ENCODE measurements around the gene PPFIA4. TPM values are rescaled to one million over a fixed set of nuclear protein-coding genes. Genes with fewer than 3 reads are reported as not detected.

Gene PPFIA4
- total RNA-seq, 1 donor from 2014 or later: 9.1 TPM

DNA sequence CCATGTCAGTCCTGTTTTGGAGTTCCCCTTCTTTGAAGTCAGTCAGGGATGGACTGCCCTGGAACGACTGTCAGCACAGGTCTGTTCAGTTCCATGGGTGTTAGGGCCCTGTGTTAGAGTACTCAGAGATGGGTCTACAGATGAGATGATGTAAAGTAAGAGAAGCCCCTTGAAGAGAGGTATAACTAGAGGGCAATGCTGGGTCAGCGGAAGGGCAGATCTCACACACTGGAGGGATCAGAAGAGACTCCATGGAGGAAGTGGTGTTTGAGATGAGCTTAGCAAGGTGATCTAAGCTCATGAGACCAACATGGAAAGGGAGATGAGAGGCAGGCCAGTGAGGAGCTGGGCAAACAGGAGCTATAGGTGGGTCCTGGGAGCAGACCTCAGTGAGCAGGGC, 7.6 kb downstream of the PPFIA4 start:
- H3K4me3 Mint-ChIP-seq (ENCODE audit: unreplicated experiment): no peak overlapping the region
- no peak overlapping the region for H3K9ac ChIP-seq (ENCODE audit: low read length)
- no peak overlapping the region for H3K27ac Mint-ChIP-seq (ENCODE audit: unreplicated experiment)
- TF ChIP-seq, protein P1, sequence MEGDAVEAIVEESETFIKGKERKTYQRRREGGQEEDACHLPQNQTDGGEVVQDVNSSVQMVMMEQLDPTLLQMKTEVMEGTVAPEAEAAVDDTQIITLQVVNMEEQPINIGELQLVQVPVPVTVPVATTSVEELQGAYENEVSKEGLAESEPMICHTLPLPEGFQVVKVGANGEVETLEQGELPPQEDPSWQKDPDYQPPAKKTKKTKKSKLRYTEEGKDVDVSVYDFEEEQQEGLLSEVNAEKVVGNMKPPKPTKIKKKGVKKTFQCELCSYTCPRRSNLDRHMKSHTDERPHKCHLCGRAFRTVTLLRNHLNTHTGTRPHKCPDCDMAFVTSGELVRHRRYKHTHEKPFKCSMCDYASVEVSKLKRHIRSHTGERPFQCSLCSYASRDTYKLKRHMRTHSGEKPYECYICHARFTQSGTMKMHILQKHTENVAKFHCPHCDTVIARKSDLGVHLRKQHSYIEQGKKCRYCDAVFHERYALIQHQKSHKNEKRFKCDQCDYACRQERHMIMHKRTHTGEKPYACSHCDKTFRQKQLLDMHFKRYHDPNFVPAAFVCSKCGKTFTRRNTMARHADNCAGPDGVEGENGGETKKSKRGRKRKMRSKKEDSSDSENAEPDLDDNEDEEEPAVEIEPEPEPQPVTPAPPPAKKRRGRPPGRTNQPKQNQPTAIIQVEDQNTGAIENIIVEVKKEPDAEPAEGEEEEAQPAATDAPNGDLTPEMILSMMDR (IDR thresholded peaks at IDR 0.05; ENCODE audit: insufficient read depth, low read depth, low read length): no peak
- TF ChIP-seq EZH2 (IDR thresholded peaks at IDR 0.05; ENCODE audit: insufficient read depth, low read length): no peak
- FAIRE-seq: no peak
- no peaks in the 10 kb centered on the region for H3K36me3 ChIP-seq (ENCODE audit: insufficient read depth, low read length)
- peaks cover 13% of the 10 kb centered on the region for H3K4me1 ChIP-seq (ENCODE audit: insufficient read depth, low read length)
- no peak overlapping the region for H3K4me3 ChIP-seq (ENCODE audit: insufficient read depth, low read depth, low read length)
- no peaks in the 10 kb centered on the region for H3K79me2 ChIP-seq (ENCODE audit: insufficient read depth, low read length)
- H3K27ac ChIP-seq (ENCODE audit: low read depth, low read length): no peak overlapping the region
- peaks cover 24% of the 10 kb centered on the region for H3K4me1 Mint-ChIP-seq (ENCODE audit: low read depth, unreplicated experiment)
- DNase-seq (ENCODE audit: low read depth): no peak
- H3K27me3 Mint-ChIP-seq (ENCODE audit: low read depth, unreplicated experiment): peaks cover 25% of the 10 kb centered on the region
- H3K36me3 Mint-ChIP-seq (ENCODE audit: low read depth, unreplicated experiment): peaks cover 9% of the 10 kb centered on the region
- H3K4me2 ChIP-seq (ENCODE audit: low read length): no peak overlapping the region
- H3K9me3 Mint-ChIP-seq (ENCODE audit: unreplicated experiment): no peaks in the 10 kb centered on the region
- no peak overlapping the region for H2AFZ ChIP-seq (ENCODE audit: low read depth, low read length)
- H4K20me1 ChIP-seq (ENCODE audit: insufficient read depth, low read length): no peaks in the 10 kb centered on the region
- H3K27me3 ChIP-seq (ENCODE audit: insufficient read depth, low read length): no peaks in the 10 kb centered on the region
- H3K9me3 ChIP-seq (ENCODE audit: insufficient read depth, low read depth, low read length): no peaks in the 10 kb centered on the region

DNA sequence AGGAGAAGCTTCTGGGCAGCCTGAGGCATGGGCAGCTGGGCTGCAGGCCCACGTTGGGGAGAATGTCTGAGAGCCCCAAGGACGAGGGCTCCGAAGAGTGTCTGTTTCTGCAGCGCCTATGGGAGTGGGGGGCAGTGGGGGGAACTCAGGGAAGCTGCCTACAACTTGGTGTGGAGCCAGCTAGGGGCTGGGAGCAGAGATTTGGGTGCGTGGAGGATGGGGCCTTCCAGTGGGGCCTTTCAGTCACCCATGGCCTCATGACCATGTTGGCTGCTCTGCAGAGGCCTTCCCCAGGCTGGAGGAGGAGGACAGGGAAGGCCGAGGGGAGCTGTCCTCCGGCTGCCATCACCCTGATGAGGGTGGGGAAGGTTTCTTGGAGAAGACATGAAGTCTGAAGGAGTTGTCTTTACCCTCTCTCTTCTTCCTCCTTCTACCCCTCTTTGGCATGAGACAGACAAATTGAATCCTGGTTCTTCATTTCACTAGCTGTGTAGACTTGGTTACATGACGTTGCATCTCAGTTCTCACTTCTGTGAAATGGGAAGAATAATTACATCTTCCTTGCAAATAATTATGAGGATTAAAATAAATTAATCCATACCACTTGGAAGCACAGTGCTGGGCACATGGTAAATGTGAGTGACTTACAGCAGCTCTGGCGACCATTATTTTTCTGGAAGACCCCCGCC, 8.3 kb downstream of the PPFIA4 start:
- peaks cover 10% of the 10 kb centered on the region for H3K36me3 Mint-ChIP-seq (ENCODE audit: low read depth, unreplicated experiment)
- TF ChIP-seq, protein P1 (IDR thresholded peaks at IDR 0.05; ENCODE audit: insufficient read depth, low read depth, low read length): no peak
- TF ChIP-seq EZH2 (IDR thresholded peaks at IDR 0.05; ENCODE audit: insufficient read depth, low read length): no peak
- DNase-seq (ENCODE audit: low read depth) (no peak), FAIRE-seq (no peak)
- H3K4me2 ChIP-seq (ENCODE audit: low read length): no peak overlapping the region
- H3K4me1 Mint-ChIP-seq (ENCODE audit: low read depth, unreplicated experiment): peaks cover 29% of the 10 kb centered on the region
- no peak overlapping the region for H3K4me3 Mint-ChIP-seq (ENCODE audit: unreplicated experiment)
- H3K36me3 ChIP-seq (ENCODE audit: insufficient read depth, low read length): no peaks in the 10 kb centered on the region
- no peak overlapping the region for H3K27ac Mint-ChIP-seq (ENCODE audit: unreplicated experiment)
- no peak overlapping the region for H3K4me3 ChIP-seq (ENCODE audit: insufficient read depth, low read depth, low read length)
- H3K27me3 ChIP-seq (ENCODE audit: insufficient read depth, low read length): no peaks in the 10 kb centered on the region
- H3K9me3 ChIP-seq (ENCODE audit: insufficient read depth, low read depth, low read length): no peaks in the 10 kb centered on the region
- H3K27ac ChIP-seq (ENCODE audit: low read depth, low read length): no peak overlapping the region
- H3K4me1 ChIP-seq (ENCODE audit: insufficient read depth, low read length): peaks cover 13% of the 10 kb centered on the region
- H3K27me3 Mint-ChIP-seq (ENCODE audit: low read depth, unreplicated experiment): peaks cover 28% of the 10 kb centered on the region
- no peak overlapping the region for H2AFZ ChIP-seq (ENCODE audit: low read depth, low read length)
- H3K9ac ChIP-seq (ENCODE audit: low read length): no peak overlapping the region
- no peaks in the 10 kb centered on the region for H3K9me3 Mint-ChIP-seq (ENCODE audit: unreplicated experiment)
- no peaks in the 10 kb centered on the region for H3K79me2 ChIP-seq (ENCODE audit: insufficient read depth, low read length)
- H4K20me1 ChIP-seq (ENCODE audit: insufficient read depth, low read length): peaks cover under 1% of the 10 kb centered on the region
